GM12878 (cell line): ENCODE results near the gene SF3A1. TPM values are rescaled to one million over a fixed set of nuclear protein-coding genes. Genes with fewer than 3 reads are reported as not detected.

Experiments used
- CEBPB ChIP-seq, 2 experiments: fragments of 150-350 bp in 1 of 2; IDR thresholded peaks; 2 replicates each; pipeline ENCODE4 v1.6.1; 2012 to 2014; ENCODE audit warnings: low read depth in 2 of 2, low read length in 2 of 2, borderline replicate concordance in 1 of 2, inconsistent platforms in 1 of 2
- ETV6 ChIP-seq, 2 experiments: fragments of 450-650 bp in 1 of 2; IDR thresholded peaks in 1 of 2; conservative IDR thresholded peaks in 1 of 2; 2 replicates each; pipeline ENCODE4 v1.6.1; 2014; ENCODE audit warnings: antibody characterized with exemption in 1 of 2, borderline replicate concordance in 1 of 2, low read depth in 1 of 2, mild to moderate bottlenecking in 1 of 2, moderate library complexity in 1 of 2
- LARP7 ChIP-seq: fragments of 450-650 bp; IDR thresholded peaks from 2 replicates; pipeline ENCODE4 v1.6.1; 2017; ENCODE audit warnings: mild to moderate bottlenecking
- MYC ChIP-seq: IDR thresholded peaks from 2 replicates; pipeline ENCODE4 v1.6.1; 2011; ENCODE audit warnings: mild to moderate bottlenecking, low read length, moderate library complexity, inconsistent platforms; ENCODE audit not compliant: insufficient read depth, insufficient replicate concordance, insufficient read length, severe bottlenecking
- NFYA ChIP-seq: IDR thresholded peaks from 2 replicates; pipeline ENCODE4 v1.6.1; 2011; ENCODE audit warnings: low read depth, mild to moderate bottlenecking, low read length, improper control_type of control experiment, borderline replicate concordance
- NR2F1 ChIP-seq: fragments of 450-650 bp; conservative IDR thresholded peaks from 2 replicates; pipeline ENCODE4 v1.6.1; 2017; ENCODE audit warnings: mild to moderate bottlenecking
- RELA ChIP-seq: fragments of 450-650 bp; IDR thresholded peaks from 2 replicates; pipeline ENCODE4 v1.8.0; 2014; ENCODE audit warnings: borderline replicate concordance; ENCODE audit not compliant: partially characterized antibody
- SIX5 ChIP-seq: IDR thresholded peaks from 2 replicates; pipeline ENCODE4 v1.6.1; 2011; ENCODE audit warnings: mild to moderate bottlenecking, low read depth, low read length, moderate library complexity; ENCODE audit not compliant: severe bottlenecking
- SUZ12 ChIP-seq: fragments of 200-600 bp; sonication (generic); IDR thresholded peaks from one replicate; pipeline ENCODE4 v1.6.1; 2018; ENCODE audit warnings: antibody characterized with exemption, mild to moderate bottlenecking; ENCODE audit not compliant: unreplicated experiment
- TAF1 ChIP-seq: IDR thresholded peaks from 2 replicates; pipeline ENCODE4 v1.6.1; 2011; ENCODE audit warnings: mild to moderate bottlenecking, low read depth, low read length, borderline replicate concordance
- TARDBP ChIP-seq: IDR thresholded peaks from 2 replicates; pipeline ENCODE4 v1.6.1; 2016; ENCODE audit warnings: borderline replicate concordance
- USF1 ChIP-seq: IDR thresholded peaks from 2 replicates; pipeline ENCODE4 v1.6.1; 2011; ENCODE audit warnings: borderline replicate concordance, low read depth, mild to moderate bottlenecking, moderate library complexity, mixed read lengths, low read length; ENCODE audit not compliant: insufficient read depth; ENCODE audit errors: extremely low read length
- ZNF274 ChIP-seq: IDR thresholded peaks from one replicate; pipeline ENCODE4 v1.8.0; 2011; ENCODE audit not compliant: insufficient read length, insufficient read depth
- polyA plus RNA-seq, 11 experiments: library from polyadenylated mRNA; depleted of rRNA in 4 of 11; unstranded in 6 of 11; stranded (reverse) in 5 of 11; fragments of >200 nt; fragmentation: Nextera tagmentation in 4 of 11; fragmentation: Illumina TruSeq in 1 of 11; extraction: Ambion mirVana in 4 of 11; extraction: Trizol in 1 of 11; gene quantifications; 1 replicate in 1 of 11; 2 replicates in 10 of 11; pipeline versions ENCODE4 v1.2.1 to v1.2.3, GENCODE V29; 2011 to 2016; ENCODE audit warnings: inconsistent platforms in 2 of 11, missing spikeins in 2 of 11, low read depth in 1 of 11
- total RNA-seq, 4 experiments: library from RNA; depleted of rRNA in 3 of 4; stranded (reverse); fragments of >200 nt in 3 of 4; fragmentation: Illumina TruSeq in 1 of 4; extraction: Trizol in 1 of 4; gene quantifications; 2 replicates each; pipeline versions ENCODE4 v1.2.1 to v1.2.3, GENCODE V29; 2013 to 2021
- TF ChIP-seq, protein P1 (sequence below), 3 experiments: IDR thresholded peaks in 2 of 3; conservative IDR thresholded peaks in 1 of 3; 2 replicates each; pipeline ENCODE4 v1.5.1; 2011; ENCODE audit warnings: low read depth in 3 of 3, low read length in 3 of 3, mild to moderate bottlenecking in 3 of 3, control low read depth in 2 of 3, moderate library complexity in 2 of 3, inconsistent platforms in 1 of 3, mixed read lengths in 1 of 3; ENCODE audit not compliant: control insufficient read depth in 2 of 3, insufficient read depth in 1 of 3; ENCODE audit errors: extremely low read depth in 1 of 3

SF3A1 gene
- total and polyA plus RNA-seq, 10 of the 15 experiments (the other 5 are each of a cell fraction or from before 2014, with no cell fraction given): 10.4 to 239 (median 46.0) TPM

GRCh38 chr22:30361916-30362650, 5.4 kb upstream of the SF3A1 start (continued):
- no peak for TF ChIP-seq LARP7
- TF ChIP-seq TAF1: no peak
- no peak for TF ChIP-seq ZNF274
- no peak for TF ChIP-seq NFYA
- TF ChIP-seq, protein P1, sequence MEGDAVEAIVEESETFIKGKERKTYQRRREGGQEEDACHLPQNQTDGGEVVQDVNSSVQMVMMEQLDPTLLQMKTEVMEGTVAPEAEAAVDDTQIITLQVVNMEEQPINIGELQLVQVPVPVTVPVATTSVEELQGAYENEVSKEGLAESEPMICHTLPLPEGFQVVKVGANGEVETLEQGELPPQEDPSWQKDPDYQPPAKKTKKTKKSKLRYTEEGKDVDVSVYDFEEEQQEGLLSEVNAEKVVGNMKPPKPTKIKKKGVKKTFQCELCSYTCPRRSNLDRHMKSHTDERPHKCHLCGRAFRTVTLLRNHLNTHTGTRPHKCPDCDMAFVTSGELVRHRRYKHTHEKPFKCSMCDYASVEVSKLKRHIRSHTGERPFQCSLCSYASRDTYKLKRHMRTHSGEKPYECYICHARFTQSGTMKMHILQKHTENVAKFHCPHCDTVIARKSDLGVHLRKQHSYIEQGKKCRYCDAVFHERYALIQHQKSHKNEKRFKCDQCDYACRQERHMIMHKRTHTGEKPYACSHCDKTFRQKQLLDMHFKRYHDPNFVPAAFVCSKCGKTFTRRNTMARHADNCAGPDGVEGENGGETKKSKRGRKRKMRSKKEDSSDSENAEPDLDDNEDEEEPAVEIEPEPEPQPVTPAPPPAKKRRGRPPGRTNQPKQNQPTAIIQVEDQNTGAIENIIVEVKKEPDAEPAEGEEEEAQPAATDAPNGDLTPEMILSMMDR (IDR thresholded peaks at IDR 0.05 in 2 of 3, conservative IDR thresholded peaks at IDR 0.05 in 1 of 3; ENCODE audit: control insufficient read depth in 2 of 3, extremely low read depth in 1 of 3, insufficient read depth in 1 of 3, low read depth in 3 of 3, low read length in 3 of 3): no peak
- no peak for TF ChIP-seq RELA
- TF ChIP-seq CEBPB (IDR thresholded peaks at IDR 0.05; ENCODE audit: borderline replicate concordance in 1 of 2, low read depth in 2 of 2, low read length in 2 of 2): no peak
- no peak for TF ChIP-seq NR2F1
- TF ChIP-seq TARDBP: no peak
- TF ChIP-seq SIX5: no peak
- no peak for TF ChIP-seq MYC
- TF ChIP-seq USF1: no peak
- no peak for TF ChIP-seq SUZ12
- TF ChIP-seq ETV6 (conservative IDR thresholded peaks at IDR 0.05 in 1 of 2, IDR thresholded peaks at IDR 0.05 in 1 of 2; ENCODE audit: borderline replicate concordance in 1 of 2, low read depth in 1 of 2): no peak
